Activated T-cell treated with anti-CD3 and anti-CD28 coated beads, Interleukin-2, amount 50 U/mL, for 72 hours (primary cell): Measurements from ENCODE around the gene C8G. TPM values are rescaled to one million over a fixed set of nuclear protein-coding genes. Genes with fewer than 3 reads are reported as not detected.

ENCODE experiments used
- ATAC-seq, 2 donors: fragments of 150-1000 bp; cut with Tn5 transposase; replicated peaks in 1 of 2; 2 replicates each; pipeline ENCODE4 v1.10.0; 2021; ENCODE audit warnings: moderate library complexity in 2 of 2, mild to moderate bottlenecking in 1 of 2
- DNase-seq, 2 donors: peaks; one replicate each; pipeline ENCODE4 v3.0.0; 2021 to 2022; ENCODE audit warnings: mixed read lengths in 1 of 2
- H3K27ac Mint-ChIP-seq: one replicate; pipeline ENCODE4 v1.8.0; 2022; ENCODE audit warnings: mild to moderate bottlenecking, moderate library complexity, mixed read lengths
- H3K27me3 Mint-ChIP-seq: one replicate; pipeline ENCODE4 v1.8.0; 2022; ENCODE audit warnings: low read depth, mixed read lengths
- H3K36me3 Mint-ChIP-seq, 2 donors: one replicate each; pipeline ENCODE4 v1.8.0; 2022; ENCODE audit warnings: mixed read lengths in 2 of 2, mild to moderate bottlenecking in 1 of 2; ENCODE audit not compliant: insufficient read depth in 2 of 2
- H3K4me1 Mint-ChIP-seq: one replicate; pipeline ENCODE4 v1.8.0; 2022; ENCODE audit warnings: low read depth, mixed read lengths
- H3K4me3 Mint-ChIP-seq, 2 donors: one replicate each; pipeline ENCODE4 v1.8.0; 2022; ENCODE audit warnings: mild to moderate bottlenecking in 2 of 2, mixed read lengths in 2 of 2, moderate library complexity in 2 of 2
- H3K9me3 Mint-ChIP-seq, 2 donors: one replicate each; pipeline ENCODE4 v1.8.0; 2022; ENCODE audit warnings: mixed read lengths in 2 of 2
- total RNA-seq, 2 donors: library from RNA; stranded (reverse); gene quantifications; one replicate each; pipeline ENCODE4 v1.2.3, GENCODE V29; 2022

Gene C8G
- total RNA-seq, 2 donors from 2014 or later = 2.6 to 3.4 TPM

- Mint-ChIP-seq H3K27me3 (no peaks in the 10 kb centered on the region), H3K27ac (no peak overlapping the region), H3K9me3 (no peaks in the 10 kb centered on the region), H3K4me3 (no peak overlapping the region), H3K36me3 (peaks cover 1 to 8% of the 10 kb centered on the region in 2 donors), H3K4me1 (peaks cover 10% of the 10 kb centered on the region)
- no peak for ATAC-seq
- DNase-seq = no peak
Measured at GRCh38 chr9:136939996-136940525, 5.0 kb upstream of the C8G start.

GRCh38 chr9:136940526-136941230 is 4.4 kb upstream of the C8G start:
- Mint-ChIP-seq H3K9me3 (no peaks in the 10 kb centered on the region), H3K4me1 (peaks cover 14% of the 10 kb centered on the region), H3K36me3 (peaks cover 1 to 8% of the 10 kb centered on the region in 2 donors), H3K27ac (no peak overlapping the region), H3K27me3 (no peaks in the 10 kb centered on the region), H3K4me3 (no peak overlapping the region)
- ATAC-seq (no peak), DNase-seq (no peak)

GRCh38 chr9:136941231-136942111 is 3.6 kb upstream of the C8G start:
- Mint-ChIP-seq H3K36me3 (peaks cover 1 to 8% of the 10 kb centered on the region in 2 donors), H3K27me3 (no peaks in the 10 kb centered on the region), H3K9me3 (no peaks in the 10 kb centered on the region), H3K27ac (no peak overlapping the region), H3K4me1 (peaks cover 14% of the 10 kb centered on the region), H3K4me3 (no peak overlapping the region)
- ATAC-seq (no peak), DNase-seq (no peak)

- no peak overlapping the region for H3K27ac Mint-ChIP-seq
- H3K36me3 Mint-ChIP-seq = peaks cover 1 to 6% of the 10 kb centered on the region in 2 donors
Measured at GRCh38 chr9:136942112-136942880, 2.7 kb upstream of the C8G start.

GRCh38 chr9:136942881-136943230 is 2.2 kb upstream of the C8G start:
- no peaks in the 10 kb centered on the region for H3K27me3 Mint-ChIP-seq
- H3K36me3 Mint-ChIP-seq = peaks cover 1 to 6% of the 10 kb centered on the region in 2 donors
- H3K9me3 Mint-ChIP-seq = no peaks in the 10 kb centered on the region
- H3K4me1 Mint-ChIP-seq = peaks cover 14% of the 10 kb centered on the region
- no peak overlapping the region for H3K27ac Mint-ChIP-seq
- peak overlapping the region; percentile 55 to 80 for H3K4me3 Mint-ChIP-seq
- no peak for ATAC-seq
- DNase-seq = no peak

More at GRCh38 chr9:136942112-136942880, 2.7 kb upstream of the C8G start:
- ATAC-seq (no peak), DNase-seq (no peak)
- no peaks in the 10 kb centered on the region for H3K27me3 Mint-ChIP-seq
- H3K4me1 Mint-ChIP-seq = peaks cover 14% of the 10 kb centered on the region
- H3K9me3 Mint-ChIP-seq = no peaks in the 10 kb centered on the region
- H3K4me3 Mint-ChIP-seq = peak overlapping the region; percentile 55 to 80

- no peaks in the 10 kb centered on the region for H3K9me3 Mint-ChIP-seq
- no peaks in the 10 kb centered on the region for H3K27me3 Mint-ChIP-seq
- DNase-seq = peak; percentile 59 to 62
- ATAC-seq = peak; percentile 32 to 39
- H3K36me3 Mint-ChIP-seq = peaks cover 1 to 5% of the 10 kb centered on the region in 2 donors
- peak overlapping the region; percentile 79 to 80 for H3K4me3 Mint-ChIP-seq
- H3K4me1 Mint-ChIP-seq = peaks cover 16% of the 10 kb centered on the region
- peak overlapping the region; percentile 61 for H3K27ac Mint-ChIP-seq
Measured at GRCh38 chr9:136943291-136944211, 1.5 kb upstream of the C8G start.

- H3K27ac Mint-ChIP-seq = no peak overlapping the region
- DNase-seq (no peak), ATAC-seq (peak; percentile 47 to 58)
- H3K36me3 Mint-ChIP-seq = peaks cover 1% of the 10 kb centered on the region in 2 donors
- H3K4me1 Mint-ChIP-seq = peaks cover 19% of the 10 kb centered on the region
- H3K9me3 Mint-ChIP-seq = no peaks in the 10 kb centered on the region
- peak overlapping the region; percentile 79 to 80 for H3K4me3 Mint-ChIP-seq
- H3K27me3 Mint-ChIP-seq = no peaks in the 10 kb centered on the region
Measured at GRCh38 chr9:136944212-136944518, 878 bp upstream of the C8G start.

GRCh38 chr9:136945333-136946227 is 537 bp downstream of the C8G start:
- peaks cover 0 to 1% of the 10 kb centered on the region in 2 donors for H3K36me3 Mint-ChIP-seq
- no peak for ATAC-seq
- DNase-seq = no peak
- H3K9me3 Mint-ChIP-seq = no peaks in the 10 kb centered on the region
- no peak overlapping the region for H3K4me3 Mint-ChIP-seq
- H3K4me1 Mint-ChIP-seq = peaks cover 24% of the 10 kb centered on the region
- H3K27me3 Mint-ChIP-seq = no peaks in the 10 kb centered on the region
- H3K27ac Mint-ChIP-seq = no peak overlapping the region

GRCh38 chr9:136946228-136947027 is 1.4 kb downstream of the C8G start:
- H3K4me3 Mint-ChIP-seq = no peak overlapping the region
- H3K27me3 Mint-ChIP-seq = no peaks in the 10 kb centered on the region
- H3K36me3 Mint-ChIP-seq = peaks cover 0 to 1% of the 10 kb centered on the region in 2 donors
- H3K4me1 Mint-ChIP-seq = peaks cover 24% of the 10 kb centered on the region
- DNase-seq (no peak), ATAC-seq (no peak)
- H3K9me3 Mint-ChIP-seq = no peaks in the 10 kb centered on the region
- H3K27ac Mint-ChIP-seq = no peak overlapping the region

GRCh38 chr9:136947028-136947891 is 2.2 kb downstream of the C8G start:
- Mint-ChIP-seq H3K4me3 (no peak overlapping the region), H3K27ac (no peak overlapping the region), H3K27me3 (no peaks in the 10 kb centered on the region), H3K9me3 (no peaks in the 10 kb centered on the region), H3K36me3 (no peaks in the 10 kb centered on the region), H3K4me1 (peaks cover 24% of the 10 kb centered on the region)
- ATAC-seq (no peak), DNase-seq (no peak)
